Esophagus squamous epithelium (tissue), 4 donors: Measurements from ENCODE around the gene TAL2.

Experiments
- CTCF ChIP-seq, 6 experiments: fragments of 450-650 bp in 4 of 6; fragments of 200-600 bp in 2 of 6; sonication (generic) in 2 of 6; IDR thresholded peaks; one replicate each; pipeline ENCODE4 v1.5.1; 2016 to 2019; ENCODE audit warnings: antibody characterized with exemption in 6 of 6, mild to moderate bottlenecking in 4 of 6, moderate library complexity in 4 of 6
- POLR2A ChIP-seq, 4 donors: fragments of 450-650 bp; IDR thresholded peaks; one replicate each; pipeline ENCODE4 v1.6.1; 2017; ENCODE audit warnings: antibody characterized with exemption in 4 of 4, mild to moderate bottlenecking in 4 of 4, moderate library complexity in 3 of 4

- TF ChIP-seq POLR2A (IDR thresholded peaks at IDR 0.05) (no peak), CTCF (IDR thresholded peaks at IDR 0.05) (no peak)
Observed at GRCh38 chr9:105686936-105687335, 24.7 kb downstream of the TAL2 start.
